Liver (tissue), 9 donors: ENCODE results near the gene EIPR1. TPM values are rescaled to one million over a fixed set of nuclear protein-coding genes. Genes with fewer than 3 reads are reported as not detected.

Source experiments
- DNase-seq: peaks from one replicate; pipeline ENCODE4 v3.0.0-alpha.2; 2017; ENCODE audit warnings: low spot score
- H3K27ac ChIP-seq, 2 donors: one replicate each; pipeline ENCODE4 v1.7.0; 2013; ENCODE audit warnings: inconsistent platforms in 2 of 2, low read length in 2 of 2, control low read depth in 1 of 2, low read depth in 1 of 2, mild to moderate bottlenecking in 1 of 2
- H3K27me3 ChIP-seq, 4 donors: one replicate each; pipeline versions ENCODE4 v1.6.1 to v1.7.0; 2013; ENCODE audit warnings: low read length in 3 of 4, inconsistent platforms in 1 of 4, mild to moderate bottlenecking in 1 of 4, moderate library complexity in 1 of 4; ENCODE audit not compliant: control insufficient read depth in 4 of 4, insufficient read depth in 4 of 4
- H3K36me3 ChIP-seq, 4 donors: one replicate each; pipeline versions ENCODE4 v1.6.1 to v1.7.0; 2013; ENCODE audit warnings: low read length in 3 of 4, mild to moderate bottlenecking in 3 of 4, low read depth in 1 of 4, moderate library complexity in 1 of 4; ENCODE audit not compliant: control insufficient read depth in 4 of 4, insufficient read depth in 3 of 4
- H3K4me1 ChIP-seq, 4 donors: one replicate each; pipeline versions ENCODE4 v1.6.1 to v1.7.0; 2013; ENCODE audit warnings: low read length in 3 of 4, mild to moderate bottlenecking in 3 of 4, moderate library complexity in 1 of 4; ENCODE audit not compliant: control insufficient read depth in 4 of 4, insufficient read depth in 4 of 4
- H3K4me3 ChIP-seq, 3 donors: one replicate each; pipeline versions ENCODE4 v1.6.1 to v1.7.0; 2013; ENCODE audit warnings: low read length in 3 of 3, control low read depth in 1 of 3, low read depth in 1 of 3, mild to moderate bottlenecking in 1 of 3
- H3K9ac ChIP-seq, 2 donors: one replicate each; pipeline ENCODE4 v1.7.0; 2013; ENCODE audit warnings: low read length in 2 of 2, mild to moderate bottlenecking in 2 of 2, moderate library complexity in 2 of 2, control low read depth in 1 of 2, low read depth in 1 of 2
- H3K9me3 ChIP-seq, 4 donors: one replicate each; pipeline versions ENCODE4 v1.6.1 to v1.7.0; 2013; ENCODE audit warnings: low read length in 3 of 4; ENCODE audit not compliant: control insufficient read depth in 4 of 4
- EGR1 ChIP-seq, 2 donors: IDR thresholded peaks; 2 replicates each; pipeline ENCODE4 v1.6.1; 2016 to 2018; ENCODE audit warnings: antibody characterized with exemption in 2 of 2, low read depth in 2 of 2
- FOXA1 ChIP-seq: IDR thresholded peaks from 2 replicates; pipeline ENCODE4 v1.6.1; 2016; ENCODE audit warnings: antibody characterized with exemption
- FOXA2 ChIP-seq: IDR thresholded peaks from 2 replicates; pipeline ENCODE4 v1.6.1; 2016; ENCODE audit warnings: antibody characterized with exemption
- GABPA ChIP-seq, 2 donors: IDR thresholded peaks in 1 of 2; conservative IDR thresholded peaks in 1 of 2; 2 replicates each; pipeline ENCODE4 v1.6.1; 2016; ENCODE audit warnings: antibody characterized with exemption in 2 of 2, mild to moderate bottlenecking in 1 of 2, moderate library complexity in 1 of 2
- HNF4G ChIP-seq: IDR thresholded peaks from 2 replicates; pipeline ENCODE4 v1.6.1; 2016; ENCODE audit warnings: antibody characterized with exemption
- NR2F2 ChIP-seq: IDR thresholded peaks from 2 replicates; pipeline ENCODE4 v1.6.1; 2016; ENCODE audit warnings: antibody characterized with exemption
- RAD21 ChIP-seq, 2 donors: IDR thresholded peaks; 2 replicates each; pipeline ENCODE4 v1.6.1; 2016; ENCODE audit warnings: antibody characterized with exemption in 2 of 2, mild to moderate bottlenecking in 2 of 2
- REST ChIP-seq: IDR thresholded peaks from 2 replicates; pipeline ENCODE4 v1.6.1; 2016; ENCODE audit warnings: antibody characterized with exemption, mild to moderate bottlenecking
- RXRA ChIP-seq, 2 donors: IDR thresholded peaks; 2 replicates each; pipeline ENCODE4 v1.6.1; 2017 to 2018; ENCODE audit warnings: antibody characterized with exemption in 2 of 2, mild to moderate bottlenecking in 1 of 2
- SP1 ChIP-seq: IDR thresholded peaks from 2 replicates; pipeline ENCODE4 v1.6.1; 2018; ENCODE audit warnings: antibody characterized with exemption, mild to moderate bottlenecking
- YY1 ChIP-seq: IDR thresholded peaks from 2 replicates; pipeline ENCODE4 v1.6.1; 2016; ENCODE audit warnings: antibody characterized with exemption, mild to moderate bottlenecking
- WGBS: extraction: QIAGEN DNeasy Blood & Tissue Kit; methylation state at CpG from one replicate; pipeline ENCODE4 v1.1.7; 2013; 5-methylcytosine and 5-hydroxymethylcytosine counted together
- polyA plus RNA-seq, 2 donors: library from polyadenylated mRNA; stranded (reverse) in 1 of 2; unstranded in 1 of 2; fragments of 200-250 nt in 1 of 2; fragments of >200 nt in 1 of 2; fragmentation: Nextera tagmentation in 1 of 2; extraction: Ambion mirVana in 1 of 2; gene quantifications; one replicate each; pipeline versions ENCODE4 v1.2.1 to v1.2.3, GENCODE V29; 2013 to 2015
- total RNA-seq, 2 donors: library from RNA; depleted of rRNA; stranded (reverse); fragments of >200 nt; gene quantifications; one replicate each; pipeline ENCODE4 v1.2.3, GENCODE V29; 2014
- TF ChIP-seq, protein P1 (sequence below): IDR thresholded peaks from 2 replicates; pipeline ENCODE4 v1.6.1; 2016; ENCODE audit warnings: antibody characterized with exemption
- TF ChIP-seq, protein P2 (sequence below): IDR thresholded peaks from 2 replicates; pipeline ENCODE4 v1.6.1; 2016; ENCODE audit warnings: antibody characterized with exemption
- TF ChIP-seq, protein P3 (sequence below): fragments of 150-350 bp; IDR thresholded peaks from 2 replicates; pipeline ENCODE4 v1.5.1; 2017; ENCODE audit warnings: improper control_type of control experiment, low read depth, low read length; ENCODE audit not compliant: missing input control
- donor health status: healthy.
- donor health status: healthy.
- donor health status: healthy.
- donor health status: healthy.
- donor health status: healthy.

The EIPR1 gene
- total and polyA plus RNA-seq, 4 donors: 7.6 to 12.1 (median 11.4) TPM

DNA sequence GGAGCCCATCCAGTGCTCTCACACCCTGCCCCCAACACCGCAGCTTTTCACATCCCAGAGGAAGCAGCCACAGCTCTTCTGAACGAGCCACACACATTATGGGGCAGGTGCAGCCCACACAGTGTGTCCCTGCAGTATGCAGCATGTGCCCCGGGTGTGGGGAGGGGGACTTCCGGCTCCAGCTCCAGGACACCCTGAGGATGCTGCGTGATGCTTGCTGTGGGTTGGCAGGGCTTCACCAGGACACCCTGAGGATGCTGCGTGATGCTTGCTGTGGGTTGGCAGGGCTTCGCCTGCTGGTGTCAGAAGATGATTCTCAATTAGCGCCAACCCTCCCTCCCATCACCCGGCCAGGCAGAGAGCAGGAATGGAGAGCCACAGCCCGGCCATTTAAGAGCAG is 193.9 kb downstream of the EIPR1 start:
- Histone ChIP-seq H3K36me3 (peaks cover 0 to 10% (median 3%) of the 10 kb centered on the region in 4 donors), H3K27ac (no peak overlapping the region), H3K9ac (no peak overlapping the region), H3K4me1 (no peaks in the 10 kb centered on the region), H3K4me3 (no peak overlapping the region), H3K27me3 (no peaks in the 10 kb centered on the region), H3K9me3 (no peaks in the 10 kb centered on the region)
- WGBS: 97% methylated on average over 10 of the region's 10 CpGs
- TF ChIP-seq, protein P1, sequence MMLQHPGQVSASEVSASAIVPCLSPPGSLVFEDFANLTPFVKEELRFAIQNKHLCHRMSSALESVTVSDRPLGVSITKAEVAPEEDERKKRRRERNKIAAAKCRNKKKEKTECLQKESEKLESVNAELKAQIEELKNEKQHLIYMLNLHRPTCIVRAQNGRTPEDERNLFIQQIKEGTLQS: no peak
- TF ChIP-seq REST: no peak
- TF ChIP-seq, protein P2, sequence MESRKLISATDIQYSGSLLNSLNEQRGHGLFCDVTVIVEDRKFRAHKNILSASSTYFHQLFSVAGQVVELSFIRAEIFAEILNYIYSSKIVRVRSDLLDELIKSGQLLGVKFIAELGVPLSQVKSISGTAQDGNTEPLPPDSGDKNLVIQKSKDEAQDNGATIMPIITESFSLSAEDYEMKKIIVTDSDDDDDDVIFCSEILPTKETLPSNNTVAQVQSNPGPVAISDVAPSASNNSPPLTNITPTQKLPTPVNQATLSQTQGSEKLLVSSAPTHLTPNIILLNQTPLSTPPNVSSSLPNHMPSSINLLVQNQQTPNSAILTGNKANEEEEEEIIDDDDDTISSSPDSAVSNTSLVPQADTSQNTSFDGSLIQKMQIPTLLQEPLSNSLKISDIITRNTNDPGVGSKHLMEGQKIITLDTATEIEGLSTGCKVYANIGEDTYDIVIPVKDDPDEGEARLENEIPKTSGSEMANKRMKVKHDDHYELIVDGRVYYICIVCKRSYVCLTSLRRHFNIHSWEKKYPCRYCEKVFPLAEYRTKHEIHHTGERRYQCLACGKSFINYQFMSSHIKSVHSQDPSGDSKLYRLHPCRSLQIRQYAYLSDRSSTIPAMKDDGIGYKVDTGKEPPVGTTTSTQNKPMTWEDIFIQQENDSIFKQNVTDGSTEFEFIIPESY: no peak
- no peak for TF ChIP-seq SP1
- TF ChIP-seq, protein P3, sequence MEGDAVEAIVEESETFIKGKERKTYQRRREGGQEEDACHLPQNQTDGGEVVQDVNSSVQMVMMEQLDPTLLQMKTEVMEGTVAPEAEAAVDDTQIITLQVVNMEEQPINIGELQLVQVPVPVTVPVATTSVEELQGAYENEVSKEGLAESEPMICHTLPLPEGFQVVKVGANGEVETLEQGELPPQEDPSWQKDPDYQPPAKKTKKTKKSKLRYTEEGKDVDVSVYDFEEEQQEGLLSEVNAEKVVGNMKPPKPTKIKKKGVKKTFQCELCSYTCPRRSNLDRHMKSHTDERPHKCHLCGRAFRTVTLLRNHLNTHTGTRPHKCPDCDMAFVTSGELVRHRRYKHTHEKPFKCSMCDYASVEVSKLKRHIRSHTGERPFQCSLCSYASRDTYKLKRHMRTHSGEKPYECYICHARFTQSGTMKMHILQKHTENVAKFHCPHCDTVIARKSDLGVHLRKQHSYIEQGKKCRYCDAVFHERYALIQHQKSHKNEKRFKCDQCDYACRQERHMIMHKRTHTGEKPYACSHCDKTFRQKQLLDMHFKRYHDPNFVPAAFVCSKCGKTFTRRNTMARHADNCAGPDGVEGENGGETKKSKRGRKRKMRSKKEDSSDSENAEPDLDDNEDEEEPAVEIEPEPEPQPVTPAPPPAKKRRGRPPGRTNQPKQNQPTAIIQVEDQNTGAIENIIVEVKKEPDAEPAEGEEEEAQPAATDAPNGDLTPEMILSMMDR: no peak
- TF ChIP-seq RXRA (IDR thresholded peaks at IDR 0.05): no peak
- no peak for TF ChIP-seq FOXA2
- TF ChIP-seq EGR1 (IDR thresholded peaks at IDR 0.05; ENCODE audit: low read depth in 2 of 2): no peak
- no peak for TF ChIP-seq NR2F2
- no peak for DNase-seq

- no peak overlapping the region for H3K27ac ChIP-seq
- DNase-seq: no peak
- H3K9ac ChIP-seq: no peak overlapping the region
- 96% methylated on average over 2 of the region's 2 CpGs for WGBS
- no peaks in the 10 kb centered on the region for H3K9me3 ChIP-seq
- H3K4me3 ChIP-seq: no peak overlapping the region
- H3K27me3 ChIP-seq: no peaks in the 10 kb centered on the region
- H3K4me1 ChIP-seq: no peaks in the 10 kb centered on the region
- peaks cover 0 to 4% (median under 1%) of the 10 kb centered on the region in 4 donors for H3K36me3 ChIP-seq
- TF ChIP-seq NR2F2 (no peak), GABPA (IDR thresholded peaks at IDR 0.05 in 1 of 2, conservative IDR thresholded peaks at IDR 0.05 in 1 of 2) (no peak), RAD21 (IDR thresholded peaks at IDR 0.05) (no peak), EGR1 (IDR thresholded peaks at IDR 0.05; ENCODE audit: low read depth in 2 of 2) (no peak), SP1 (no peak), FOXA1 (no peak), REST (no peak), FOXA2 (no peak), RXRA (IDR thresholded peaks at IDR 0.05) (no peak), HNF4G (no peak), YY1 (no peak)
- TF ChIP-seq, protein P1: no peak
- TF ChIP-seq, protein P3: no peak
These were observed 194.8 kb downstream of the EIPR1 start for GRCh38 chr2:3182848-3183247.
